Epithelial cell of proximal tubule (primary cell): Measurements from ENCODE around the gene NRXN3. TPM values are rescaled to one million over a fixed set of nuclear protein-coding genes. Genes with fewer than 3 reads are reported as not detected.

ENCODE experiments used
- DNase-seq: peaks from one replicate; pipeline ENCODE4 v3.0.0-alpha.2; 2011; ENCODE audit warnings: low read depth
- H3K4me3 ChIP-seq: 2 replicates; pipeline ENCODE4 v1.5.1; 2011; ENCODE audit warnings: low read depth, mild to moderate bottlenecking, low read length
- CTCF ChIP-seq: conservative IDR thresholded peaks from 2 replicates; pipeline ENCODE4 v1.5.1; 2012; ENCODE audit warnings: low read depth, mild to moderate bottlenecking, low read length
- total RNA-seq: library from RNA; depleted of rRNA; stranded (reverse); fragments of >200 nt; gene quantifications from 2 replicates; pipeline ENCODE4 v1.2.3, GENCODE V29; 2015

The NRXN3 gene
- total RNA-seq, 1 donor from 2014 or later: 1.2 TPM

GRCh38 chr14:79580414-79580813, 1410.2 kb downstream of the NRXN3 start:
- DNase-seq: no peak
- TF ChIP-seq CTCF: no peak
- H3K4me3 ChIP-seq: no peak overlapping the region

- TF ChIP-seq CTCF: no peak
- DNase-seq: no peak
- H3K4me3 ChIP-seq: no peak overlapping the region
Measured at GRCh38 chr14:79580906-79581305, 1410.7 kb downstream of the NRXN3 start.

GRCh38 chr14:79581912-79582576, 1411.9 kb downstream of the NRXN3 start:
- no peak overlapping the region for H3K4me3 ChIP-seq
- peak; percentile 64 for DNase-seq

GRCh38 chr14:79583738-79584408, 1413.7 kb downstream of the NRXN3 start:
- no peak for TF ChIP-seq CTCF
- H3K4me3 ChIP-seq: no peak overlapping the region
- no peak for DNase-seq

More at GRCh38 chr14:79581912-79582576, 1411.9 kb downstream of the NRXN3 start:
- no peak for TF ChIP-seq CTCF

GRCh38 chr14:79584679-79585078, 1414.5 kb downstream of the NRXN3 start:
- H3K4me3 ChIP-seq: no peak overlapping the region
- TF ChIP-seq CTCF: peak; percentile 63
- peak; percentile 83 for DNase-seq

GRCh38 chr14:79585845-79586244, 1415.7 kb downstream of the NRXN3 start:
- no peak for TF ChIP-seq CTCF
- no peak overlapping the region for H3K4me3 ChIP-seq
- no peak for DNase-seq

GRCh38 chr14:79586416-79586815, 1416.2 kb downstream of the NRXN3 start:
- H3K4me3 ChIP-seq: no peak overlapping the region
- TF ChIP-seq CTCF: no peak
- DNase-seq: no peak
